KMS-11 (cell line): Measurements from ENCODE around the gene PTPN14.

Experiments
- H2AFZ ChIP-seq: fragments of 200-600 bp; sonication (generic); 2 replicates; pipeline ENCODE4 v1.6.1; 2016; ENCODE audit warnings: antibody characterized with exemption, mixed run types, low read depth
- H3K27ac ChIP-seq: fragments of 200-600 bp; sonication (generic); 2 replicates; pipeline ENCODE4 v1.6.1; 2016; ENCODE audit warnings: mild to moderate bottlenecking, mixed run types
- H3K27me3 ChIP-seq: fragments of 200-600 bp; sonication (generic); 2 replicates; pipeline ENCODE4 v1.6.1; 2017; ENCODE audit warnings: mild to moderate bottlenecking, low read depth, mixed run types, moderate library complexity; ENCODE audit not compliant: insufficient read depth
- H3K36me3 ChIP-seq: fragments of 200-600 bp; sonication (generic); 2 replicates; pipeline ENCODE4 v1.6.1; 2017; ENCODE audit warnings: mild to moderate bottlenecking, mixed run types; ENCODE audit not compliant: insufficient read depth
- H3K4me1 ChIP-seq: fragments of 200-600 bp; sonication (generic); 2 replicates; pipeline ENCODE4 v1.6.1; 2016; ENCODE audit warnings: mild to moderate bottlenecking, low read depth, mixed run types; ENCODE audit not compliant: poor library complexity, severe bottlenecking
- H3K4me2 ChIP-seq: fragments of 200-600 bp; sonication (generic); 2 replicates; pipeline ENCODE4 v1.7.0; 2016; ENCODE audit warnings: mild to moderate bottlenecking, mixed run types
- H3K4me3 ChIP-seq: fragments of 200-600 bp; sonication (generic); IDR thresholded peaks from 2 replicates; pipeline ENCODE4 v1.6.1; 2017; ENCODE audit warnings: low read depth, low read length, mixed read lengths; ENCODE audit not compliant: insufficient read depth
- H3K79me2 ChIP-seq: fragments of 200-600 bp; sonication (generic); 2 replicates; pipeline ENCODE4 v1.6.1; 2016; ENCODE audit warnings: low read depth, mixed run types; ENCODE audit not compliant: insufficient read depth
- H3K9ac ChIP-seq: fragments of 200-600 bp; sonication (generic); 2 replicates; pipeline ENCODE4 v1.6.1; 2016; ENCODE audit warnings: mild to moderate bottlenecking, mixed run types
- H4K20me1 ChIP-seq: fragments of 200-600 bp; sonication (generic); 2 replicates; pipeline ENCODE4 v1.6.1; 2016; ENCODE audit warnings: mild to moderate bottlenecking, mixed run types; ENCODE audit not compliant: insufficient read depth
- TF ChIP-seq, protein P1 (sequence below): fragments of 200-600 bp; sonication (generic); conservative IDR thresholded peaks from 2 replicates; pipeline ENCODE4 v1.6.1; 2017; ENCODE audit warnings: low read depth, mild to moderate bottlenecking, antibody characterized with exemption, low read length, moderate library complexity, mixed read lengths

PTPN14 gene

DNA sequence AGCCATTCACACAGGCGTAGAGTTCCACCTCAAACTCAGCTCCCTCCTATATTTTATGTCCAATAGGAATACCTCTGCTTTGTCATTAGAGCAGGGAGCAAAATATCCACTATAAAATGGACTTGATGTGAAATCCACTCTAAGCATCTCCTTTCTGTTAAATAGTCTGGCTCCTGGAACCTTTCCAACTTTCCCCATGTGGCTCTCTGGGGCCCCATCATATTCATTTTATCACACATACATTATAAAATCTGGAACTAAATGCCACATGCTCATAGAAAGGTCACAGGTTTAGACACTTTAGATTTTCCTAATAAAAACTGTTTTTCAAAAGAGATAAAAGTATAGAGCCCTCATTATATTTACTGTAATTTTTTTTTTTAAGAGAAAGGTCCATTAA, 82.1 kb downstream of the PTPN14 start:
- no peaks in the 10 kb centered on the region for H3K4me1 ChIP-seq
- H3K36me3 ChIP-seq: no peaks in the 10 kb centered on the region
- no peak overlapping the region for H3K4me3 ChIP-seq
- H3K27me3 ChIP-seq: no peaks in the 10 kb centered on the region
- H4K20me1 ChIP-seq: no peaks in the 10 kb centered on the region
- H3K4me2 ChIP-seq: no peak overlapping the region
- H3K79me2 ChIP-seq: no peaks in the 10 kb centered on the region
- TF ChIP-seq, protein P1, sequence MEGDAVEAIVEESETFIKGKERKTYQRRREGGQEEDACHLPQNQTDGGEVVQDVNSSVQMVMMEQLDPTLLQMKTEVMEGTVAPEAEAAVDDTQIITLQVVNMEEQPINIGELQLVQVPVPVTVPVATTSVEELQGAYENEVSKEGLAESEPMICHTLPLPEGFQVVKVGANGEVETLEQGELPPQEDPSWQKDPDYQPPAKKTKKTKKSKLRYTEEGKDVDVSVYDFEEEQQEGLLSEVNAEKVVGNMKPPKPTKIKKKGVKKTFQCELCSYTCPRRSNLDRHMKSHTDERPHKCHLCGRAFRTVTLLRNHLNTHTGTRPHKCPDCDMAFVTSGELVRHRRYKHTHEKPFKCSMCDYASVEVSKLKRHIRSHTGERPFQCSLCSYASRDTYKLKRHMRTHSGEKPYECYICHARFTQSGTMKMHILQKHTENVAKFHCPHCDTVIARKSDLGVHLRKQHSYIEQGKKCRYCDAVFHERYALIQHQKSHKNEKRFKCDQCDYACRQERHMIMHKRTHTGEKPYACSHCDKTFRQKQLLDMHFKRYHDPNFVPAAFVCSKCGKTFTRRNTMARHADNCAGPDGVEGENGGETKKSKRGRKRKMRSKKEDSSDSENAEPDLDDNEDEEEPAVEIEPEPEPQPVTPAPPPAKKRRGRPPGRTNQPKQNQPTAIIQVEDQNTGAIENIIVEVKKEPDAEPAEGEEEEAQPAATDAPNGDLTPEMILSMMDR: no peak
- H2AFZ ChIP-seq: no peak overlapping the region
- H3K27ac ChIP-seq: no peak overlapping the region
- H3K9ac ChIP-seq: no peak overlapping the region

DNA sequence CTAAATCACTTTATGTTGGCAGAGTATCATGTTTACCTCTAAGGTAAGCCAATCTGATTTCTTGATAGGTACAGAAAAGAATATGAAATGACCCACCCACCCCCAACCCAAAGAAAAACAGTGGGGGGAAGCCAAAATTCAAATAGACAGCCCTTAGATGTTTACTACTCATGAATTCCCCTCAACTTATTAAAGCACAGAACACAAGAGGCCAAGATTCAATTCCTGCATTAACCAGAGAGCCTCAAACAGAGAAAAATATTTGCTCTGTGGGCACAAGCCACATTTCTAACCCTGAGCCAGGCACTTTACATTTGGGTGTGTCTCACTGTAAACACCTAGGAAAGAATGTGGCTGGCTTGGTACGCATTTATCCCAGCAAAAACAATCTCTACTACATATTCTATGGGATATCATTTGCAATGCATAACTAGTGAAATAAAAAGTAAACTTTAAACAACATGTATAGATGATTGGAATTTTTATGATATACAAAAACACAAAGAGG, 84.3 kb downstream of the PTPN14 start:
- Histone ChIP-seq H3K4me3 (no peak overlapping the region), H3K36me3 (no peaks in the 10 kb centered on the region), H3K4me1 (no peaks in the 10 kb centered on the region), H3K79me2 (no peaks in the 10 kb centered on the region), H3K4me2 (no peak overlapping the region), H3K27ac (no peak overlapping the region), H4K20me1 (no peaks in the 10 kb centered on the region), H2AFZ (no peak overlapping the region), H3K9ac (no peak overlapping the region), H3K27me3 (no peaks in the 10 kb centered on the region)
- TF ChIP-seq, protein P1: no peak

DNA sequence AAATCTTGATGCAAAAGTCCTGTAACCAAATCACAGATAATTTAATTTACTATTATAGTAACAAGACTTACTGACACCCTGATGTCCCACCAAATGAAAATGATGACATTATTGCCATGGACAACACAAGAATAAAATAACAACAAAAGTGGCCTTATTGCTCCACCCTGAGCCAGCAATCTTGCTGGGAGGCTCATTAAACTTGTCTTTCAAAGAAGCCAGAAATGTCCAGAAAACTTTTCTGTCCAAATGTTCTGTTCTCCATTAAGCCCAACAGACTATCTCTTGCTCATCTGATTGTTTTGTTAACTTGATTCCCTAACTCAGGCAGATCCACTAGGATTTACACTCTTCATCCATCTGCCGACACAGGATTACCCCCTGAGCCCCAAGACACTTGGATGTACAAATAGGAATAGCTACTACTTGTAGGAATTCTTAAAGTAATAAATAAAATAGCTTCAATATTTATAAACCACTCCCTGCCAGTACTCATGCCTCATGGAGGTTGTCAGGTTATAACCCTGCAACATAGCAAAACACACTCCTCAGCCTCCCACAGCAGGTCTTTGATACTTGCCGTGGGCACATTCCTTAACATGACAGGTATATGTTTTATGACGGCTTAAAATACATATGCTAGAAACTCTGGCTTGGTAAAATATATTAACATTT, 84.9 kb downstream of the PTPN14 start:
- H3K79me2 ChIP-seq: no peaks in the 10 kb centered on the region
- H3K4me1 ChIP-seq: no peaks in the 10 kb centered on the region
- no peak overlapping the region for H2AFZ ChIP-seq
- TF ChIP-seq, protein P1: no peak
- no peaks in the 10 kb centered on the region for H3K27me3 ChIP-seq
- no peak overlapping the region for H3K4me2 ChIP-seq
- no peak overlapping the region for H3K4me3 ChIP-seq
- no peak overlapping the region for H3K9ac ChIP-seq
- no peaks in the 10 kb centered on the region for H4K20me1 ChIP-seq
- H3K27ac ChIP-seq: no peak overlapping the region
- H3K36me3 ChIP-seq: no peaks in the 10 kb centered on the region

DNA sequence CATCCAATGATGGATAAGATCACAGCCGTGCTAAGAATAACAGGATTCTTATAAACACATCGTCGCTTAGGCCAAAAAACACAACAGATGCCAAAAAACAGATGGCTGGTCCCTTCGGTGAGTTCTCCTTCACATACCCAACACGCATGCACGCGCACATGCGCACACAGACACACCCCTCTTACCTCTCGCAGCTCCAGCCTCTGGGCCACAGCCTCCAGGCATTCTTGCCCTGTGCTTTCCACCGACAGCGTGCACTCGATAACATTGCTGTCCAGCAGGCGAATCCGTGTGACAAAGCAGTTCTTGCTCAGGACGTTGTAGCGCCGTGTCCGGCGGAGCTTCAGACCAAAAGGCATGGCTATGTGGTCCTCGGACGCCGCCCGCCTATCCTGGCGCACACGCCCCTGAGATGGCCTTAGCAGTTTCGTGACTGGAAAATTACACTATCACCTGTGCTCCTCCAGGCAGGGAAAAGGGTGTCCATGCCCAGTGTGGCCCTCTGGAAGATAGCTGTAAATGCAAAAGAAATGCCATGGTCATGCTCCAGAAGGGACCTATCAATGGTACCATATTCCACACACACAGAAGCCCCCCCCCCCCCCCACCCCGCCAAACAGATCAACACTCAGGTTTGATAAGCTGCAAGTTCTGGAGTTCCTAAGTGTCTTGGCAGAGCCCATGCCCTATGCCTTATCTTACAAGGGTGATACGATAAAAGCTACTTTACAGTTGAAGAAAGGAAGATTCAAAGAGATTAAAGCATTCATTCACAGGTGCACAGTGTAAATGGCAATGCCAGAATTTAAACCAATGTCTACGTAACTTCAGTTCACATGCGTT, 86.7 kb downstream of the PTPN14 start:
- H3K79me2 ChIP-seq: no peaks in the 10 kb centered on the region
- H3K4me2 ChIP-seq: no peak overlapping the region
- no peak overlapping the region for H3K4me3 ChIP-seq
- no peaks in the 10 kb centered on the region for H3K4me1 ChIP-seq
- H3K27ac ChIP-seq: no peak overlapping the region
- no peak overlapping the region for H2AFZ ChIP-seq
- no peak overlapping the region for H3K9ac ChIP-seq
- TF ChIP-seq, protein P1: no peak
- H4K20me1 ChIP-seq: no peaks in the 10 kb centered on the region
- no peaks in the 10 kb centered on the region for H3K36me3 ChIP-seq
- H3K27me3 ChIP-seq: no peaks in the 10 kb centered on the region
